Subcutaneous adipose tissue (tissue), 4 donors: ENCODE data around the gene CSTB. TPM values are rescaled to one million over a fixed set of nuclear protein-coding genes. Genes with fewer than 3 reads are reported as not detected.

ENCODE experiments used
- CTCF ChIP-seq: fragments of 450-650 bp; IDR thresholded peaks from one replicate; pipeline ENCODE4 v1.5.1; 2016; ENCODE audit warnings: low read depth, mild to moderate bottlenecking, control low read depth, antibody characterized with exemption, moderate library complexity
- total RNA-seq, 4 donors: library from RNA; depleted of rRNA; stranded (reverse); fragments of >200 nt; gene quantifications; one replicate each; pipeline ENCODE4 v1.1.0, GENCODE V29; 2016

The CSTB gene
- total RNA-seq, 4 donors from 2014 or later = 14.5 to 61.4 (median 34.9) TPM

GRCh38 chr21:43794311-43794710 is 18.2 kb upstream of the CSTB start:
- no peak for TF ChIP-seq CTCF

DNA sequence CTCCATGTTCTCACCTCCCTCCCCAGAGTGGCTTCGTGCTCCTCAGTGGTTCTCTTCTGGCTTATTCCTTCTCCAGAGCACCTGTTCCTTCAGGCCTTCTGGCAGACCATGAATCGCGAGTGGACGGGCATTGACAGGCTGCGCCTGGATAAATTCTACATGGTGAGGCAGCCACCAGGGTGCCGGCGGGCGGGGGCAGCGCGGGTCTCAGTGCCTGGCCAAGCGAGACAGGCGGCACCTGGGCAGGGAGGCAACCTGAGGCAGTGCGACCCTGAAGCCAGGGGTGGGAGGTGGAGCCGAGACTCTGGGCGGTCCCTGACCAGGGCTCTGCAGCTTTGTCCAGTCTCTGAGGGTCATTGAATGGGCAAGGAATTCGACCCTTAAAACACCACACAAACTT is 17.1 kb upstream of the CSTB start:
- no peak for TF ChIP-seq CTCF

GRCh38 chr21:43792406-43792805 is 16.3 kb upstream of the CSTB start:
- TF ChIP-seq CTCF = no peak

- no peak for TF ChIP-seq CTCF
These were observed 14.0 kb upstream of the CSTB start for GRCh38 chr21:43790010-43790524.

DNA sequence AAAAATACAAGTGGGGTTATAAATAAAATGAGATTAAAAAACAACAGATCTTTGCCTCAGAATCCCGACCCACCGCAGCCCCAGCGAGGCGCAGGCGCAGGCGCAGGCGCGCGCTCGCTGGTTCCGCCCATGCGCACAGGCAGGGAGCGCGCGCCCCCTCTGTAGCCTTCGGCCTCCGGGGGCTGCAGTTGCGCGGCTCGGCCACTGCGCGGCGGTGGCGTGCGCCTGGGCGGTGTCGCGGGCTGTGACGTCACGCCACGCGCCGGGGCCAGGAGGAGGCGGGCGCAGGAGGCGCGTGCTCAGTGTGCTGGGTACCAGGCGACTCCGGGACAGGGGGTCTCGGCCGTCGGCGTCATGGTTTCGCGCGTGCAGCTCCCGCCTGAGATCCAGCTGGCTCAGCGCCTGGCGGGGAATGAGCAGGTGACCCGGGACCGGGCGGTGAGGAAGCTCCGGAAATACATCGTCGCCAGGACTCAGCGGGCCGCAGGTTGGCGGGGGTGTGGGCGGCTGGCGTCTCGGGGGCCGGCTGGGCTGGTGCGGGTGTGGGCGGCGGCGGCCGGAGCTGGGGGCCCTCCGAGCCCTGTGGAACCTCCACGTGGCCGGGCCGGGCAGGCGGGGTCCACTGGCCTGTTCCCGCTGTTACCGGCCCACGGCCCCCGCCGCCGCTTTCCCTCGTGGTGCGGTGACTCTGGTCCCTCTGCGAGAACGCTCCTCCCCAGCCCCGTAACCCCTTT is 13.3 kb upstream of the CSTB start, which contains the start of gene RRP1:
RRP1 (plus strand) TSS at position 302 of the 734 bp plus-strand sequence; CDS start at position 355, 53 bp downstream.
- no peak for TF ChIP-seq CTCF

DNA sequence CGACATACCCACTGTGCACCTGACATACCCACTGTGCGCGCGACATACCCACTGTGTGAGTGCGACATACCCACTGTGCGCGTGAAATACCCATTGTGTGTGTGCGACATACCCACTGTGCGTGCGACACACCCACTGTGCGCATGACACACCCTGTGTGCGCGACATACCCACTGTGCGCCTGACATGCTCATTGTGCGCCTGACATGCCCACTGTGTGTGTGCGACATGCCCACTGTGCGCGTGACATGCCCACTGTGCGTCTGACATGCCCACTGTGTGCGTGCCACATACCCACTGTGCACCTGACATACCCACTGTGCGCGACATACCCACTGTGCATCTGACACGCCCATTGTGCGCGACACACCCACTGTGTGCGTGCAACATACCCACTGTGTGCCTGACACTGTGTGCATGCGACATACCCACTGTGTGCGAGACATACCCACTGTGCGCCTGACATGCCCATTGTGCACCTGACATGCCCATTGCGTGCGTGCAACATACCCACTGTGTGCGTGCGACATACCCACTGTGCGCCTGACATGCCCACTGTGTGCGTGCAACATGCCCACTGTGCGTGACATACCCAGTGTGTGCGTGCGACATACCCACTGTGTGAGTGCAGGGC is 10.8 kb upstream of the CSTB start:
- no peak for TF ChIP-seq CTCF

DNA sequence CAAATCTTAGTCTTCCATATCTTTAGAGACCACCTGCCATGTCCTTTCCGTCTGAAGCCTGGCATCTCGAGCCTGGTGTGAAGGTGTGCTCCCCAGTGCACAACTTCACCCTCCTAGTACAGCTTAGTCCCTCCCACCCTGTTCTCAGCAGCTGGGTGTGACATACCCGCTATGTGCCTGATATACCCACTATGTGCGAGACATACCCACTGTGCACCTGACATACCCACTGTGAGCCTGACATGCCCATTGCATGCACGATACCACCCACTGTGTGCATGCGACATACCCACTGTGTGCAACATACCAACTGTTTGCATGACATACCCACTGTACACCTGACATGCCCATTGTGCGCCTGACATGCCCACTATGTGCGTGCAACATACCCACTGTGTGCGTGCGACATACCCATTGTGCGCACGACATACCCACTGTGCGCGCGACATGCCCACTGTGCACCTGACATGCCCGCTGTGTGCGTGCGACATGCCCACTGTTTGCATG is 10.2 kb upstream of the CSTB start:
- no peak for TF ChIP-seq CTCF
